GM12878 (cell line): ENCODE results near the gene ADAMTSL3. TPM values are rescaled to one million over a fixed set of nuclear protein-coding genes. Genes with fewer than 3 reads are reported as not detected.
"Not testable (repeated sequence)": the region's sequence is repeated elsewhere in the genome, so short reads cannot be mapped to it uniquely, and the experiment has no call there.

Source experiments
- ATAC-seq: fragments of 200-7000 bp; cut with Tn5 transposase; 3 replicates; pipeline ENCODE4 v1.9.1; 2020; ENCODE audit warnings: mild to moderate bottlenecking, moderate library complexity
- BruUV-seq: library from RNA; stranded (reverse); fragments of 400-500 nt; replicated peaks from 2 replicates; lab custom pipeline; 2021; lab: Mats Ljungman, UMichigan
- CTCF ChIA-PET: fragments of 300-600 bp; sonication (Branson Sonifier 250); formaldehyde crosslinking; extraction: SDS; loops from one replicate; lab custom pipeline; 2021; ENCODE audit warnings: inconsistent platforms; lab: Yijun Ruan, JAX
- POLR2A ChIA-PET: fragments of 350-600 bp; formaldehyde crosslinking; extraction: SDS; loops from one replicate; lab custom pipeline; 2021; ENCODE audit warnings: inconsistent platforms; lab: Charles Lee
- RAD21 ChIA-PET: fragments of 300-600 bp; sonication (Branson Sonifier 250); formaldehyde crosslinking; loops from one replicate; lab custom pipeline; 2023; ENCODE audit warnings: antibody characterized with exemption; ENCODE audit not compliant: unreplicated experiment; lab: Charles Lee
- SMC1A ChIA-PET: fragments of 300-600 bp; sonication (Branson Sonifier 250); formaldehyde crosslinking; loops from one replicate; lab custom pipeline; 2023; ENCODE audit not compliant: unreplicated experiment, uncharacterized antibody; lab: Charles Lee
- DNase-seq: peaks from one replicate; pipeline ENCODE4 v3.0.0-alpha.2; 2011; ENCODE audit warnings: low read depth, low spot score
- FAIRE-seq: peaks from 3 replicates; lab custom pipeline; 2011; peaks lifted over from hg19 to GRCh38; lab: Jason Lieb, UNC
- H2AFZ ChIP-seq: 2 replicates; pipeline ENCODE4 v1.6.0; 2011; ENCODE audit warnings: low read depth, low read length, control low read depth; ENCODE audit not compliant: control insufficient read depth
- H3K27ac ChIP-seq: 2 replicates; pipeline ENCODE4 v1.5.1; 2011; ENCODE audit warnings: control low read depth; ENCODE audit not compliant: control insufficient read depth, insufficient read depth
- H3K27me3 ChIP-seq, 2 experiments: replicated peaks in 1 of 2; 2 replicates each; pipeline versions ENCODE4 v1.6.0 to v1.6.1; 2011; ENCODE audit warnings: low read length in 1 of 2; ENCODE audit not compliant: control insufficient read depth in 2 of 2, insufficient read depth in 2 of 2
- H3K36me3 ChIP-seq, 2 experiments: 2 replicates each; pipeline ENCODE4 v1.5.1; 2011; ENCODE audit warnings: low read length in 1 of 2; ENCODE audit not compliant: control insufficient read depth in 2 of 2, insufficient read depth in 2 of 2
- H3K4me1 ChIP-seq: 2 replicates; pipeline ENCODE4 v1.6.1; 2011; ENCODE audit warnings: mild to moderate bottlenecking, low read length, moderate library complexity, mixed read lengths; ENCODE audit not compliant: control insufficient read depth, insufficient read depth
- H3K4me2 ChIP-seq: 2 replicates; pipeline ENCODE4 v1.6.0; 2011; ENCODE audit warnings: control low read depth; ENCODE audit not compliant: control insufficient read depth, insufficient read depth
- H3K4me3 ChIP-seq: fragments of 200-600 bp; sonication (generic); 2 replicates; pipeline ENCODE4 v1.5.1; 2016
- H3K79me2 ChIP-seq: 2 replicates; pipeline ENCODE4 v1.6.0; 2011; ENCODE audit warnings: low read length; ENCODE audit not compliant: control insufficient read depth, insufficient read depth
- H3K9ac ChIP-seq: 2 replicates; pipeline ENCODE4 v1.8.0; 2011; ENCODE audit warnings: low read length, control low read depth, mixed read lengths; ENCODE audit not compliant: control insufficient read depth, insufficient read depth
- H3K9me3 ChIP-seq: replicated peaks from 3 replicates; pipeline ENCODE4 v1.5.1; 2011; ENCODE audit warnings: mild to moderate bottlenecking, low read length; ENCODE audit not compliant: control insufficient read depth, insufficient read depth
- H4K20me1 ChIP-seq: 2 replicates; pipeline ENCODE4 v1.6.0; 2011; ENCODE audit not compliant: control insufficient read depth, insufficient read depth
- BHLHE40 ChIP-seq, 2 experiments: fragments of 450-650 bp in 1 of 2; IDR thresholded peaks; 2 replicates each; pipeline ENCODE4 v1.6.1; 2011 to 2017; ENCODE audit warnings: low read depth in 2 of 2, borderline replicate concordance in 1 of 2, improper control_type of control experiment in 1 of 2, low read length in 1 of 2, mild to moderate bottlenecking in 1 of 2
- BMI1 ChIP-seq: fragments of 450-650 bp; IDR thresholded peaks from 2 replicates; pipeline ENCODE4 v1.6.1; 2016; ENCODE audit warnings: mild to moderate bottlenecking, moderate library complexity, borderline replicate concordance
- CREB1 ChIP-seq: IDR thresholded peaks from 2 replicates; pipeline ENCODE4 v1.6.1; 2012; ENCODE audit warnings: low read depth, mild to moderate bottlenecking, inconsistent platforms
- FOXK2 ChIP-seq: fragments of 450-650 bp; IDR thresholded peaks from 2 replicates; pipeline ENCODE4 v1.6.1; 2017; ENCODE audit warnings: mild to moderate bottlenecking, moderate library complexity
- HDGF ChIP-seq: fragments of 450-650 bp; IDR thresholded peaks from 2 replicates; pipeline ENCODE4 v1.6.1; 2016; ENCODE audit warnings: antibody characterized with exemption
- JUNB ChIP-seq: IDR thresholded peaks from 2 replicates; pipeline ENCODE4 v1.6.1; 2016; ENCODE audit warnings: antibody characterized with exemption, mild to moderate bottlenecking
- RELA ChIP-seq: fragments of 450-650 bp; IDR thresholded peaks from 2 replicates; pipeline ENCODE4 v1.8.0; 2014; ENCODE audit warnings: borderline replicate concordance; ENCODE audit not compliant: partially characterized antibody
- SUPT20H ChIP-seq: IDR thresholded peaks from 2 replicates; pipeline ENCODE4 v1.6.1; 2011; ENCODE audit warnings: low read depth, mild to moderate bottlenecking, low read length, moderate library complexity, borderline replicate concordance; ENCODE audit not compliant: control insufficient read depth
- TARDBP ChIP-seq: IDR thresholded peaks from 2 replicates; pipeline ENCODE4 v1.6.1; 2016; ENCODE audit warnings: borderline replicate concordance
- ZNF274 ChIP-seq: IDR thresholded peaks from one replicate; pipeline ENCODE4 v1.8.0; 2011; ENCODE audit not compliant: insufficient read length, insufficient read depth
- ZNF384 ChIP-seq: IDR thresholded peaks from 2 replicates; pipeline ENCODE4 v1.6.1; 2012; ENCODE audit warnings: low read depth, mild to moderate bottlenecking, low read length, improper control_type of control experiment, borderline replicate concordance
- WGBS: methylation state at CpG from one replicate; pipeline ENCODE4 v1.1.6; 2016; ENCODE audit warnings: low lambda C conversion rate; ENCODE audit not compliant: insufficient replicate concordance, insufficient coverage; ENCODE audit errors: missing lambda C conversion rate; 5-methylcytosine and 5-hydroxymethylcytosine counted together
- in situ Hi-C: fragments of 300-500 bp; cut with MboI; formaldehyde crosslinking; loops from 9 replicates; pipeline ENCODE4 v1.14.3; 2018; ENCODE audit warnings: mixed read lengths
- intact Hi-C: fragments of 100-400 bp; cut with micrococcal nuclease; formaldehyde crosslinking; loops from one replicate; pipeline ENCODE4 v1.14.2; 2022; ENCODE audit not compliant: unreplicated experiment
- polyA plus RNA-seq, 11 experiments: library from polyadenylated mRNA; depleted of rRNA in 4 of 11; unstranded in 6 of 11; stranded (reverse) in 5 of 11; fragments of >200 nt; fragmentation: Nextera tagmentation in 4 of 11; fragmentation: Illumina TruSeq in 1 of 11; extraction: Ambion mirVana in 4 of 11; extraction: Trizol in 1 of 11; gene quantifications; 1 replicate in 1 of 11; 2 replicates in 10 of 11; pipeline versions ENCODE4 v1.2.1 to v1.2.3, GENCODE V29; 2011 to 2016; ENCODE audit warnings: inconsistent platforms in 2 of 11, missing spikeins in 2 of 11, low read depth in 1 of 11
- total RNA-seq, 4 experiments: library from RNA; depleted of rRNA in 3 of 4; stranded (reverse); fragments of >200 nt in 3 of 4; fragmentation: Illumina TruSeq in 1 of 4; extraction: Trizol in 1 of 4; gene quantifications; 2 replicates each; pipeline versions ENCODE4 v1.2.1 to v1.2.3, GENCODE V29; 2013 to 2021
- TF ChIP-seq, protein P1 (sequence below): fragments of 450-650 bp; IDR thresholded peaks from 2 replicates; pipeline ENCODE4 v1.6.1; 2017; ENCODE audit warnings: mild to moderate bottlenecking, moderate library complexity

ADAMTSL3 gene
- total and polyA plus RNA-seq, 10 of the 15 experiments (the other 5 are each of a cell fraction or from before 2014, with no cell fraction given), result 0.01 to 0.28 (median 0.13) TPM

DNA sequence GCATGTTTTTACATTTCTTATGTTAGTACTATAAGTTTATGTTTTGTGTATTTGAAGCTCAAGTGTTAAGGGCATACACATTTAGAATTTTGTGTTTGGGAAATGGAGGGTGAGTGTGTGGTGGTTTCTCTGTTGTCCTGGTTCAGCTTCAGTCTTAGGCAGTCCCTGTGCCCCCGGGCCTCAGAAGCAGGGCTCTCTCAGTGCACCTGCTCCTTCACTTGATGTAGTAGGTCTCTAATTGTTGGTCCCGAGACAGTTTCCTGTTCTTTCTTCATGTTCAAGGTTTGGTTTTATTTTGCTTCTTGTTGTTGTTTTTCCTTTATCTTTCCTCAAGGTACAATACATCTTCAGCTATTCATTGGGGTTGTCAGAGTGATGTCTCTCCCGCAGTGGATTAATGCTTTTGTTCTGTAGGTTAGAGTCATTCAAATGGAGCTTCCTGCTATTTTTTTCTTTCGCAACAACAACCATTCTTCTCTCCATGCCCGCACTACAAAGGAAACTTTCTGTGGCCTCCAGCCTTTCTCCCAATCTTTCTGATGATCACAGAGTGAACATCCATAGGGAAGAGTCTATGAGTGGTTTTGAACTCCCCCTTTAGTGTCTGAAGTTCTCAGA, 403.9 kb downstream of the ADAMTSL3 start:
- ChIA-PET CTCF (interaction anchor here (1.0 kb wide), 1 partner anchor 12 kb away, joined by 4 read pairs; no protein-coding TSS in a partner anchor), SMC1A (no interaction called here), POLR2A (interaction anchor here (0.5 kb wide), 1 partner anchor 388 kb away, joined by 12 read pairs; no protein-coding TSS in a partner anchor), RAD21 (no interaction called here)
- Histone ChIP-seq H3K79me2 (no peaks in the 10 kb centered on the region), H3K4me3 (no peak overlapping the region), H3K4me1 (no peaks in the 10 kb centered on the region), H3K9me3 (no peaks in the 10 kb centered on the region), H3K36me3 (no peaks in the 10 kb centered on the region), H3K9ac (no peak overlapping the region), H2AFZ (no peak overlapping the region), H3K4me2 (no peak overlapping the region), H3K27ac (no peak overlapping the region), H3K27me3 (no peaks in the 10 kb centered on the region), H4K20me1 (no peaks in the 10 kb centered on the region)
- intact Hi-C loops, result no loop called here
- TF ChIP-seq BHLHE40 (IDR thresholded peaks at IDR 0.05; ENCODE audit: borderline replicate concordance in 1 of 2, low read depth in 2 of 2, low read length in 1 of 2) (no peak), HDGF (no peak), ZNF274 (no peak), RELA (no peak), FOXK2 (no peak), TARDBP (no peak), SUPT20H (no peak), CREB1 (no peak), JUNB (no peak), BMI1 (no peak), ZNF384 (no peak)
- TF ChIP-seq, protein P1, sequence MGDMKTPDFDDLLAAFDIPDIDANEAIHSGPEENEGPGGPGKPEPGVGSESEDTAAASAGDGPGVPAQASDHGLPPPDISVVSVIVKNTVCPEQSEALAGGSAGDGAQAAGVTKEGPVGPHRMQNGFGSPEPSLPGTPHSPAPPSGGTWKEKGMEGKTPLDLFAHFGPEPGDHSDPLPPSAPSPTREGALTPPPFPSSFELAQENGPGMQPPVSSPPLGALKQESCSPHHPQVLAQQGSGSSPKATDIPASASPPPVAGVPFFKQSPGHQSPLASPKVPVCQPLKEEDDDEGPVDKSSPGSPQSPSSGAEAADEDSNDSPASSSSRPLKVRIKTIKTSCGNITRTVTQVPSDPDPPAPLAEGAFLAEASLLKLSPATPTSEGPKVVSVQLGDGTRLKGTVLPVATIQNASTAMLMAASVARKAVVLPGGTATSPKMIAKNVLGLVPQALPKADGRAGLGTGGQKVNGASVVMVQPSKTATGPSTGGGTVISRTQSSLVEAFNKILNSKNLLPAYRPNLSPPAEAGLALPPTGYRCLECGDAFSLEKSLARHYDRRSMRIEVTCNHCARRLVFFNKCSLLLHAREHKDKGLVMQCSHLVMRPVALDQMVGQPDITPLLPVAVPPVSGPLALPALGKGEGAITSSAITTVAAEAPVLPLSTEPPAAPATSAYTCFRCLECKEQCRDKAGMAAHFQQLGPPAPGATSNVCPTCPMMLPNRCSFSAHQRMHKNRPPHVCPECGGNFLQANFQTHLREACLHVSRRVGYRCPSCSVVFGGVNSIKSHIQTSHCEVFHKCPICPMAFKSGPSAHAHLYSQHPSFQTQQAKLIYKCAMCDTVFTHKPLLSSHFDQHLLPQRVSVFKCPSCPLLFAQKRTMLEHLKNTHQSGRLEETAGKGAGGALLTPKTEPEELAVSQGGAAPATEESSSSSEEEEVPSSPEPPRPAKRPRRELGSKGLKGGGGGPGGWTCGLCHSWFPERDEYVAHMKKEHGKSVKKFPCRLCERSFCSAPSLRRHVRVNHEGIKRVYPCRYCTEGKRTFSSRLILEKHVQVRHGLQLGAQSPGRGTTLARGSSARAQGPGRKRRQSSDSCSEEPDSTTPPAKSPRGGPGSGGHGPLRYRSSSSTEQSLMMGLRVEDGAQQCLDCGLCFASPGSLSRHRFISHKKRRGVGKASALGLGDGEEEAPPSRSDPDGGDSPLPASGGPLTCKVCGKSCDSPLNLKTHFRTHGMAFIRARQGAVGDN, result no peak
- ATAC-seq, result no peak
- FAIRE-seq, result no peak
- BruUV-seq, result no TSS peak
- no peak for DNase-seq
- 50% methylated on average over 5 of the region's 5 CpGs for WGBS
- in situ Hi-C loops, result no loop called here

DNA sequence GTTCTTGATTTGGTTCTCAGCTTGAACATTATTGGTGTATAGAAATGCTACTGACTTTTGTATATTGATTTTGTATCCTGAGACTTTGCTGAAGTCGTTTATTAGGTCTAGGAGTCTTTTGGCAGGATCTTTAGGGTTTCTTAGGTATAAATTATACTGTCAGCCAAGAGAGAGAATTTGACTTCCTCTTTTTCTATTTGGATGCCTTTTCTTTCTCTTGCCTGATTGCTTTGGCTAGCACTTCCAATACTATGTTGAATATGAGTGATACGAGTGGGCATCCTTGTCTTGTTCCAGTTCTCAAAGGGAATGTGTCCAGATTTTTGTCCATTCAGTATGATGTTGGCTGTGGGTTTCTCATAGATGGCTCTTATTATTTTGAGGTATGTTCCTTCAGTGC, 409.8 kb downstream of the ADAMTSL3 start:
- RAD21 ChIA-PET, H3K9me3 ChIP-seq, SMC1A ChIA-PET, BruUV-seq, ATAC-seq, H3K4me3 ChIP-seq, FAIRE-seq, H3K79me2 ChIP-seq, H4K20me1 ChIP-seq, H3K4me2 ChIP-seq, POLR2A ChIA-PET, H3K4me1 ChIP-seq, DNase-seq, H3K9ac ChIP-seq, H2AFZ ChIP-seq, H3K27ac ChIP-seq, intact Hi-C loops, in situ Hi-C loops, H3K27me3 ChIP-seq, CTCF ChIA-PET, H3K36me3 ChIP-seq: not testable (repeated sequence)
- WGBS, result 41% methylated on average over 2 of the region's 2 CpGs
